ENCODE results near the gene PURB.
A peak's percentile ranks its signal among the peaks of the same experiment; 100 is the strongest.
"Not testable (repeated sequence)": the region's sequence is repeated elsewhere in the genome, so short reads cannot be mapped to it uniquely, and the experiment has no call there.

The PURB gene

GRCh38 chr7:44885394-44886317 lies at the start of gene PURB:
TSS of gene PURB (minus strand) at chr7:44885530. CDS start at chr7:44885348, 182 bp downstream.
- DNase-seq = peak; percentile 88 to 94

DNA sequence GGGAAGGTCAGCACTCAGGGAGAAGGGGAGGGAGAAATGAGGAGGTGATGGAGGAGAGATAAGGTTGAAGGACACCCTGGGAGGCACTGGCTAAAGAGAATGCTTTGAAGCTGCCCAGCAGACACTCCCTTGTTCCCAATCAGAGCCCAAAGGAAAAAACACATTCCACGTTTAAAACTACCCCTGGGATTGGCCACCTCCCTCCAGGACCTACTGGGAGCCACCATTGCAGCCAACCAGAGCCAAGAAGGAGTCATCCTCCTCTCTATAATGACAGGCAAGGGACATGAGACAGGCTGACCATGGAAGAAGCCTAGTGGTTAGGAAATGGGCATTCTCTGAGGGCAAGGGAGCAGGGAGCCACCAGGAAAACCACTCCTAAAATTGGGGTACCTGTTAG lies 49.7 kb upstream of the PURB start:
- DNase-seq = no peak

DNA sequence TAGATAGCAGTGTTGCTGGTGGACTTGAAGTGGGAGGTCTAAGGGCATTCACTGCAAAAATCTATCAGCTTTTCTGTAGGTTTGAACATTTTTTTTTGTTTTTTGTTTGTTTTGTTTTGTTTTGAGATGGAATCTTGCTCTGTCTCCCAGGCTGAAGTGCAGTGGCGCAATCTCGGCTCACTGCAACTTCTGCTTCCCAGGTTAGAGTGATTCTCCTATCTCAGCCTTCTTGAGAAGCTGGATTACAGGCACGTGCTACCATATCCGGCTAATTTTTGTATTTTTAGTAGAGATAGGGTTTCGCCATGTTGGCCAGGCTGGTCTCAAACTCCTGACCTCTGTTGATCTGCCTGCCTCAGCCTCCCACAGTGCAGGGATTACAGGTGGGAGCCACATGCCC lies 49.2 kb upstream of the PURB start:
- DNase-seq = not testable (repeated sequence)

DNA sequence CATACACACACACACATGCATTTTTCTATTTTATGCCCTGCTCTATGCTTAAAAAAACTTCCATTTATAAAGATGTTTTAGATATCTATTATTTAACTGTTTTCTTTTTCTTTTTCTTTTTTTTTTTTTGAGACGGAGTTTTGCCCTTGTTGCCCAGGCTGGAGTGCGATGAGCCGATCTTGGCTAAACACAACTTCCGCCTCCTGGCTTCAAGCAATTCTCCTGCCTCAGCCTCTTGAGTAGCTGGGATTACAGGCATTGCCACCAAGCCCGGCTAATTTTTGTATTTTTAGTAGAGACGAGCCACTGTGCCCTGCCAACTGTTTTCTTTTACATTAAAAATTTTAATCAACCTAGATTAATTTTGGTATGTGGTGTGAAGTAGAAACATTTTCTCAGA lies 45.6 kb upstream of the PURB start:
- no peak for DNase-seq

- no peak for DNase-seq
These were observed 37.0 kb upstream of the PURB start for GRCh38 chr7:44922351-44922694.

GRCh38 chr7:44921607-44922350 lies 36.4 kb upstream of the PURB start:
- DNase-seq = peak; percentile 59 to 82

GRCh38 chr7:44920119-44920518 lies 34.8 kb upstream of the PURB start:
- DNase-seq = peak in 1 of 2 donors; percentile 9

GRCh38 chr7:44918029-44918428 lies 32.7 kb upstream of the PURB start:
- DNase-seq = no peak

GRCh38 chr7:44917465-44917864 lies 32.1 kb upstream of the PURB start:
- no peak for DNase-seq

DNA sequence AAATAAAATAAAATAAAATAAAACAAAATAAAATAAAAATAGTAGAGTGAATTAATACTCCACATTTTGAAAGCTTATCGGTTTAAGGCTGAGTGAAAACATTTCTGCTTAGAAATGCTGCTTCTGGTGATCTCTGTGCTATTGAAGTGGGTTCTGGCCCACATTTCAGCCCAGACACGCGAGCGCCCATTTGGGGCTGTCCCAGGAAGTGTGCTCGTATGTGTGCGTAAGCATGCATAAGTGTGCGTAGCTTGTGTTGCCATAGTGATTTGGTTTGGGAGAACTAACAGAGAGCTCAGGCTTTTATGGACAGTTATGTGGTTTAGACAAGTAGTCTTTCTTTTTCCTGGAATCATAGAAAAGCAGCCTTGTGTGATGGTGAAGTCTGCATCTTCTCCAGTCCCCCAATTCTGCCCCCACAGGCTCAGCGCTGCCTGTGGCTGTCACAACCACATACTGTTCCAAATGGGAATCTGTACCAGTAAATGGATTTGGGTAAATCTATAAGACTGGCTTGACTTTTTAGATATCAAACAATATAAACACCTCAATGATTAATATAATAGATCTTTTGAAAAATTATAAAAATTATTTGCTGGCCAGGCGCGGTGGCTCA lies 29.8 kb upstream of the PURB start:
- DNase-seq = no peak

GRCh38 chr7:44912775-44913347 lies 27.5 kb upstream of the PURB start:
- no peak for DNase-seq

DNA sequence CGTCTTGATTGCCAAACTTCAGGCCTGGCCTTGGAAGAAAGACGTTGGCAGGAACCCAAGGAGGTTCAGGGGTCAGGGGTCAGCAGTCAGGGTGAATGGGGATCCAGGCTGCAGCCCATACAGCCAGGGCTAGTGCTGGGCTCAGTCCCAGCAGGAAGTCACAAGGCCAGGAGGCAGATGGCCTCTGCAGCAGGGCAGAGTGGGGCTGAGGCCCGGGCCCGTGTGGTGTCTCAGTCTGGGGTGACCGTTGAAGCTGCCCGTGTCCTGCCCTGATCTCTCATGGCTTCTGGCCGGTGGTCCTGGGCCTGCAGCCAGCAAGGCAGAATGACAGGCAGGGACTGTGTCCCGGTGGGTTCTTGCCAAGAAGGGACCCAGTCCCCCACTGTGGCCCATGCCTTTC lies 26.6 kb upstream of the PURB start:
- no peak for DNase-seq

GRCh38 chr7:44909596-44910389 lies 24.5 kb upstream of the PURB start:
- DNase-seq = no peak

DNA sequence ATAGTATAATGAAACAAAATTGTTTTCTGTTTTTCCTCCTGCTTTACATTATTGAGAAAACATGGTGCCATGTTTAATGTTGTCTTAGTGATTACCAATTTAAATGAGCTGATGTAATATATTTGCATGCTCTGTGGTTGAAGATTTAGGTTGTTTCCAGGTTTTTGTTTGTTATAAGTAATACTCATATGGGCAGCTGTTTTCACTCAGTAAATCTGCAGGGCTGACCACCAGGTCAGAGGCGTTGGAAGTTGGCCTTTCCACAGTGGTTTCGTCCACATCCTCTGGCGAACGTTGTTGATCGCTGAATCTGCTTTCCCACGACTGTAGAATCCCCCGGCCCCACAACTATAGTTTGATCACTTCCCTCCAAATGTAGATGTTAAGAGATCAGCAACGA lies 21.6 kb upstream of the PURB start:
- DNase-seq = no peak

GRCh38 chr7:44905002-44905635 lies 19.8 kb upstream of the PURB start:
- DNase-seq = no peak

GRCh38 chr7:44899443-44899842 lies 14.1 kb upstream of the PURB start:
- no peak for DNase-seq

DNA sequence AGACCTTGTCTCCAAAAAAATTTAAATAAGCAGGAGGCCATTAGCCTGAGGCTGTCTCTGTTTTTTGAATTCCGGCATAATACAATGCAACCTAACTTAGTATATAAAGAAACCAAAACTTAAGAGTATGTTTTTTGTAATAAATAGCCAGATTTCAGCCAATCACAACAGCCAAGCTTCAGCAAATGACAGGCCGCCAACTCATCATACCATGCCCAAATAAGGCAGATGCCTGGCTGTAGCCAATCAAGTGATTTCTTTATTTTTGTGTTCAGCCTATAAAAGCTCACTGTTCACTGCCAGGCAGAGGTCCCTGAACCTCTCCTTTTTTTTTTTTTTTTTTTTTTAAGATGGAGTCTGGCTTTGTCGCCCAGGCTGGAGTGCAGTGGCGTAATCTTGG lies 12.7 kb upstream of the PURB start:
- no peak for DNase-seq

GRCh38 chr7:44897309-44897708 lies 12.0 kb upstream of the PURB start:
- no peak for DNase-seq

DNA sequence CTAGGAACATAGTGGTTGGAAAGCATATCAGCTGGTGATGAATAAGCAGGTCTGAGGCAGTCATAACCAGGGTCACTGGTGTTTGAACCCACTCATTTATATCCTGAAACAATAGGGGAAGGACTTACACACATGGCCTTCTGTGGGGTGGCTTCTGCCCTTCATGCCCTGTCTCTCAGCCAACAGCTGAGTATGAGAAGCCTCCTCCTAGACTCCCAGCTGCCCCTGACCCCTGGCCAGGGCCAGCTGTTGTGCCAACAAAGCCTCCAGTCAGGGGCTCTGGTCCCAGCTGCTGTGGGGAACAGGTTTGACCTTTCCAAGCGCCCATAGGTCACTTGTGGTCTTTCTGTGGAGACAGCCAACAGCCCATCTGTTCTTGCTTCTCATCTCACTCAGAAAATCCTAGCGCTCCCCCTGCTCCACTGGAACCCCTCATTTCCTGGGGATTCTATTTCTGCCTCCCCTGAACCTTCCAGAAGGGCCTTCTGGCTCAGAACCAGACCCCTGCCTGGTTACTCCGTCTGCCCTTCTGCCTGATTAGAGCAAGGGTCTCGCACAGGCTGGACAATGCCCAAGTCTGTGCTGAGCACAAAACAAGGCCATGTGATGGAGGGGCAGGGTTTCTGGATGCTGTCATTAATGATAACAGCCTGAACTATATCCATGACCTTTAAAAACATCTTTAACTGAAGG lies 9.7 kb upstream of the PURB start:
- no peak for DNase-seq

DNA sequence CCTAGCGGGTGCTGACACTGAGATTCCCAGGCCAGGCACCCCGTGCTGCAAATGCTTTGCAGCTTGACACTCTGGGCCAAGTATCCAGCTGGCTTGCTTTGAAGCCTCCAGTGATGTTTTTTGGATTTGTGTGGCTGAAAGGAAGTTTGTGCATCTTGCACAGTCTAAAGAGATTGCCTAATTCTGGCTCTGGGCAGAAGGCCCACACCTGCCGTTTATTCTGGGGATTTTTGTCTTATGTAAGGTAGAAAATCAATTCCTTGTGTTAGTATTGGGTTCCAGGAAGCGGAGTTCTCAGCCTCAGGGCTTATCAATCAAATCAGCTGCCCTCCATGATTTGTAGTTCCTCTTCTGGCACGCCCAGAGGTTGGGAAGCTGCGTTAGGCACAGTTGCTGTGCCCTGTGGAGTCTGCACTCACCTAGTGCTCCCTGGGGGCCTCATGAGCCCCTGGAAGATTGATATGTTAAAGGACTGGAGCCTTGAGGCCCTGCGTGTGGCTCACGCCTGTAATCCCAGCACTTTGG lies 8.4 kb upstream of the PURB start:
- DNase-seq = no peak

DNA sequence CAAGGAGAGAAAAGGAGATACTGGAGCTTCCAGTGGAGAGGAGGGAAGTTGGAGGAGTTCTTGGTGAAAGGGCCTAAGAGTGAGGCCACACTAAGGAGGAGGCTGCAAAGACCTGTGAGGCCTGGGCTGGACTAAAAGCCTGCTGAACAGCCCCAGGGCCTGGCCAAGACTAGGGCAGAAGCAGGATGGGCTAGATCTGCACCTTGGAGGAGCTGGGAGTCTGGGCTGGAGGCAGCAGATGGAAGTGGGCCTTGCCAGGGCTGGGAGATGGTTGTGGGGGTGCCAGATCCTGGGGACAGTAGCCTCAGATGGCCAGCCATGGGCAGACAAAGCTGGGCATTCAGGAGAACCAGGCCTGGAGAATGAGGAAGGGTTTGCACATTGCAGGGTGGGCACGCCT lies 6.5 kb upstream of the PURB start:
- no peak for DNase-seq
